Measurements from ENCODE around the gene ZNF516. TPM values are rescaled to one million over a fixed set of nuclear protein-coding genes. Genes with fewer than 3 reads are reported as not detected.
"Not testable (repeated sequence)": the region's sequence is repeated elsewhere in the genome, so short reads cannot be mapped to it uniquely, and the experiment has no call there.

The ZNF516 gene, protein sequence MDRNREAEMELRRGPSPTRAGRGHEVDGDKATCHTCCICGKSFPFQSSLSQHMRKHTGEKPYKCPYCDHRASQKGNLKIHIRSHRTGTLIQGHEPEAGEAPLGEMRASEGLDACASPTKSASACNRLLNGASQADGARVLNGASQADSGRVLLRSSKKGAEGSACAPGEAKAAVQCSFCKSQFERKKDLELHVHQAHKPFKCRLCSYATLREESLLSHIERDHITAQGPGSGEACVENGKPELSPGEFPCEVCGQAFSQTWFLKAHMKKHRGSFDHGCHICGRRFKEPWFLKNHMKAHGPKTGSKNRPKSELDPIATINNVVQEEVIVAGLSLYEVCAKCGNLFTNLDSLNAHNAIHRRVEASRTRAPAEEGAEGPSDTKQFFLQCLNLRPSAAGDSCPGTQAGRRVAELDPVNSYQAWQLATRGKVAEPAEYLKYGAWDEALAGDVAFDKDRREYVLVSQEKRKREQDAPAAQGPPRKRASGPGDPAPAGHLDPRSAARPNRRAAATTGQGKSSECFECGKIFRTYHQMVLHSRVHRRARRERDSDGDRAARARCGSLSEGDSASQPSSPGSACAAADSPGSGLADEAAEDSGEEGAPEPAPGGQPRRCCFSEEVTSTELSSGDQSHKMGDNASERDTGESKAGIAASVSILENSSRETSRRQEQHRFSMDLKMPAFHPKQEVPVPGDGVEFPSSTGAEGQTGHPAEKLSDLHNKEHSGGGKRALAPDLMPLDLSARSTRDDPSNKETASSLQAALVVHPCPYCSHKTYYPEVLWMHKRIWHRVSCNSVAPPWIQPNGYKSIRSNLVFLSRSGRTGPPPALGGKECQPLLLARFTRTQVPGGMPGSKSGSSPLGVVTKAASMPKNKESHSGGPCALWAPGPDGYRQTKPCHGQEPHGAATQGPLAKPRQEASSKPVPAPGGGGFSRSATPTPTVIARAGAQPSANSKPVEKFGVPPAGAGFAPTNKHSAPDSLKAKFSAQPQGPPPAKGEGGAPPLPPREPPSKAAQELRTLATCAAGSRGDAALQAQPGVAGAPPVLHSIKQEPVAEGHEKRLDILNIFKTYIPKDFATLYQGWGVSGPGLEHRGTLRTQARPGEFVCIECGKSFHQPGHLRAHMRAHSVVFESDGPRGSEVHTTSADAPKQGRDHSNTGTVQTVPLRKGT
- total RNA-seq (2014; rRNA removed; shearing (Covaris generic)), result 4.1 and 4.9 TPM in 2 replicates

DNA sequence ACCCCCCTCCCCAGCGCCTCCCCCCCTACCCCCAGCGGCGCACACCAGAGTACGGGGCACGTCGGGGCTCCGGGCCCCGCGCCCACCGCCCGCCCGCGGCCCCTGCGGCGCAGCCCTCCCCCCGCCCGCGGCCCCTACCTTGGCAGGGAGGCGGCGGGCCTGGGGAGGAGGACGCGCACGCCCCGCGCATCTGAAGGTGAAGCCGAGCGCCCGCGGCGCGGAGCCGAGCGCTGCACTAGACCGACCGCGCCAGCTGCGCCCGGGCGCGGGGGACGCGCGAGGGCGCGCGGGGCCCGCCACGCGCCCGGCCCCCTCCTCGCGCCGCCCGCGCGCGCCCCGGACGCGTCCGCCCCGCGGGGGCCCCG, at the start of gene ZNF516:
ZNF516 (minus strand) TSS at position 237 of the 365 bp plus-strand sequence. CDS start 52,188 bp downstream, outside the sequence.
- DNase-seq (ENCODE audit: low read depth), result peak; percentile 26

DNA sequence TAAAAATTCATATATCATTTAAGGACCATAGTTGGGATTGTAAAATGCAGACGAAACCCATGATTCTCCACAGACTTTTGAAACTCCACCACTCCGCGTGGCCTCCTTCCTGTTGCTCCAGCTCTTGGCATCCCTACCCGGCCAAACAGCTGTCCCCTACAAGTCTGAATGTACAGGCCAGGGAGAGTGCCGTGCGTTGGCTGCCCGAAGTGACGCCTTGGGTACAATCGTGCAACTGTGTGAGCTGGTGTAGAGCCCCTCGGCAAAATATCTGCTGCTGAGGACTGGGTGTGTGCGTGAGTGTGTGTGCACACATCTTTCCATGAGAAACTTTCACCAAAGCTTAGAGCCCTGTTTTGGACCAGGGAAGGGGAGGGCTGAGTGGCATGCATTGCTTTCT, 43.8 kb upstream of the ZNF516 start:
- no peak for DNase-seq (ENCODE audit: low read depth)

DNA sequence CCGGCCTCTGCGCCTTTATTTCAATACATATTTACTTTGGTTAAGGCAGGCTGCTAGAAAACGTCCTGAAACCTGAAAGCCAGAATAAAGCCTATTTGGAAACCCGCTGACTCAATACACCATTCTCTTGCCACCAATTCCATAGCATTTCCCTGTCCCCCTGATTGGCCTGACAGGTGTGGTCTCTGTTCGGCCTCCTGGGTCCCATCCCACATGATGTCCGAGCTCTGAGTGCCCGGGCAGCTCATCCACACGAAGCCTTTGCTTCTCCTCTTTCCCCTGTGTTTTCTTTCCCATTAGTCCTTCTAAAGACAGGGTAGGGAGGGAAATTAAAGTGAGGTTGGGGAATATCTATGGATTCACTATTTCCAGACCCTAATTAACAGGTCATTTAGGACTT, 42.6 kb upstream of the ZNF516 start:
- DNase-seq (ENCODE audit: low read depth), result no peak

DNA sequence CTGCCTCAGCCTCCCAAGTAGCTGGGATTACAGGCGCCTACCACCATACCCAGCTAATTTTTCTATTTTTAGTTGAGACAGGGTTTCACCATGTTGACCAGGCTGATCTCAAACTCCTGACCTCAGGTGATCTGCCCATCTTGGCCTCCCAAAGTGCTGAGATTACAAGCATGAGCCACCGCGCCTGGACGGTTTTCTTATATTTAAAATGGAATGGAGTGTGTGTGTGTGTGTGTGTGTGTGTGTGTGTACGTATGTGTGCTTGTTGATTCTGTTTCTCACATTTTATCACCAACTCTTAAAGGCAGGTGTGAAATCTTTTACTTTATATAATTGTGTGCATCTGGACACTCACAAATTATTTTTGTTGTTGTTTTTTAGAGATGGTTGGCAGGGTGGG, 41.6 kb upstream of the ZNF516 start:
- DNase-seq (ENCODE audit: low read depth), result not testable (repeated sequence)

DNA sequence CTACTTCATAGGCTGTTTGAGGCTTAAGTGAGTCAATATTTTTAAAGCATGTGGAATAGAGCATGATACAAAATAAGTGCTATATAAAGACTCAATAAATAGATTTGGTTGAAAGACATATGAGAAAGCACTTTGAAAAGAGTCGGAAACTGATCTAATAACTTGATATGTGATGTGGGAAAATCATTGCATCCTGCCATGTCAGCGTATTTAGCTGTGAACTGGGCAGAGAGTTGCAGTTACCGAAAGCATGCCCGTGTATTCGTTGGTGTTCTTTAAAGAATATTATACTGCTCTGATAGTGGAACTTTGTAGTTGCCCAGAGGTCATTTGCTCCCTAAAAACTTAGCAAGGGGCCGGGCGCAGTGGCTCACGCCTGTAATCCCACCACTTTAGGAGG, 37.8 kb upstream of the ZNF516 start:
- no peak for DNase-seq (ENCODE audit: low read depth)

DNA sequence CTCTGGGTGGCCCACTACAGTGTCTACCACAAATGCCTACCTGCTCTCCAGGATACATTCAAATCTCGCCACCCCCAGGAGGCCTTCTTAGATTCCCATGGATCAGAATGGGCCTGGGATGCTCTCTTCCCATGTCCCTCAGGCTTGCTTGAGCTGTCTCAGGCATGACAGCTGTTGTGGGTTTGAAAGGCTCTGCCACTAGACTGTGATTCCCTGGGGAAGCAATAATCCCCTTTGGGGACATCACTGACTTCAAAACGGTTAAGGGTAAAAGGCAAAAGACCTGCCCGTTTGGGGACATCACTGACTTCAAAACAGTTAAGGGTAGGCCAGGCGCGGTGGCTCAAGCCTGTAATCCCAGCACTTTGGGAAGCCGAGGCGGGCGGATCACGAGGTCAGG, 35.8 kb upstream of the ZNF516 start:
- DNase-seq (ENCODE audit: low read depth), result no peak

DNA sequence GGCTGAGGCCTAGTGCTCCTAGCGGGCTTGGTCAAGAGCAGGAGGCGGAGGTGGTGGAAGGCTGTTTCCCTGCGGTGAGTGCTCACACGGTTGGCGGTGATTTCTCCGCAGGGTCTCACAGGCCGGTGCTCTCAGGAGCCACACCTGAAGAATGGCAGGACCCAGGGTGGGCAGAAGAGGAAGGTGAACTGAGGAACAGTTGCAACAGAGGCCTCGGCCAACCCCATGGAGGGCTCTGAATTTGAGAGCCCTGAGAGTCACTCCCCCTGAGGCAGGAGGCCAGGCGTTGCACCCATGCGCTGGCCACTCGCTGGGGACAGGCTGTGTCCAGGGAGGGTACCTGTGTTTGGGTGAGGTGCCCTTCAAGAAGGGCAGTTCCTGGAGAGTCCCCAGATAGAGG, 35.3 kb upstream of the ZNF516 start:
- no peak for DNase-seq (ENCODE audit: low read depth)

DNA sequence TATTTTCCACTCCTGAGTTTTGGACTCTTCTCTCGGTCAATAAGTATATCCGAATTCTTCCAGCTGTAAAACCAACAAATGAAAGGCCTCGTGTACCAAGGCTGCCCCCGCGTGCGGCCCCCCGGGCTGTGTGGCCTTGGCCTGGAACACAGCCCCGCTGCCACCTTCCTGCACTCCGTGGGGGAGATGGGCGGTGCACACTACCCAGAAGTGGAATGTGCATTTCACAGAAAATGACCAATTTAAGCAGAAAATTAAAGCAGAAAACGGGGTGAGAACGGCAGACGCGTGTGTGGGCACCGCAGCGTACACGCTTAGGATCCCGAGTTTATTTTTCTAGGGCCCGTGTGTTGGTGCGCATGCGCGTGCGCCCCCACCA, 34.4 kb upstream of the ZNF516 start:
- no peak for DNase-seq (ENCODE audit: low read depth)

DNA sequence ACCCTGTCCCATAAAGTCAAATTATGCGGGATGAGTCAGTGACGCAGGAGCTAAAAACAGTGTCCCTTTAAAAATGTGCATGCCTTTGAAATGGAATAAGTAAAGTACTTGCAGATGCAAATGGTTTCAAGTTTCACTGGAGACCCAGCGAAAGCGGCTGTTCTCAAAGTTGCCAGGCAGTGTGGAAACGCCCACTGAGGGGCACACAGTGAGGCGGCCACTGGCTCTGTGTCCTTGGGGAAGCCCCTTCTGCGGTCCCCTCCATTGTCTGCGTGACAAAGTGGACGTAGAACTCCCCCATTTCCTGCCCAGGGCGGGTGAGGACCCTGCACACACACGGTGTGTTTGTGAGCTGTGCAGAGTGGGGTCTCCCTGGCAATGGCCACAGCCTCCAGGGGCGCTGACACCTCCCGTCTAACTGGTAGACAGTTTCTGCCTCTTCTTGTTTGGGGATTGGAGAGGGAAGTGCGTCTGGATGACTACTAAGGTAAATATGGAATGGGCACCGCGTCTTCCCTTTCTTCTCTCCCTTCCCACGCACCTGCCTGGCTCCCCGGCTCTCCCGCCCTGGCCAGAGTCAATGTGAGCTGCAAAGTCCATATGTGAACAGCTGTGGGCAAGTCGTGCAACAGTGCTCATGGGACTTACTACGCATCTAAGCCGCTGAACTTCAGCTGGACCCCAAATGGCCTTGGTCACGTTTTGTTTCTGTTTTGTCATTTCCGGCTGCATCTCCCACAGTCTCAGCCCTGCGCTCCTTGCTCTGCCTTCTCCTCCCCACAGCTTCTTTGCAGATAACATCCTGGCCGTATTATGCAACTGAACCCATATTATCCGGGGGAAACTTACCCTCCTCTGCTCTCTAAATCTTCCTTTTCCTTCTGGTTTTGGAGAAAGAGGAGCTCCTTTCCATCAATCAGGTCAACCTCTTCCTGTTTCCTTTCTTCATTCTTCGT, 33.7 kb upstream of the ZNF516 start:
- peak; percentile 52 for DNase-seq (ENCODE audit: low read depth)

DNA sequence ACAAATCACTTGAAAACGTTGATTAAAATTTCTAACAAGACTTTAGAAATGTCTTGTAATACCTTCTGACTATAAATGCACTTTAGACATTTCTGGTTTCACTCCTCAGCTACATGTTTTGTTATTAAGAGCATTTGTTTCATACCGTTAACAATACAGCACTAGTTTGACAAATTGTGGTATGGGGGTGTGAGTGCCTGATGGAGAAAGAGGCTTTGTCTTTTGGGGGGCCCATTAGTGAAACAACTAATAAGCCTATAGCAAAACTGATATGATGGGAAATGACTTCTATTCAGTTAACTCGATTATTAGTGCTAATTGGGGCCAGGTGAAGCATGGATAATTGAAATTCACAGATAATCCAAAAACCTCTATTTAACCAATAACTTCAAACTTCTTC, 30.9 kb upstream of the ZNF516 start:
- no peak for DNase-seq (ENCODE audit: low read depth)

DNA sequence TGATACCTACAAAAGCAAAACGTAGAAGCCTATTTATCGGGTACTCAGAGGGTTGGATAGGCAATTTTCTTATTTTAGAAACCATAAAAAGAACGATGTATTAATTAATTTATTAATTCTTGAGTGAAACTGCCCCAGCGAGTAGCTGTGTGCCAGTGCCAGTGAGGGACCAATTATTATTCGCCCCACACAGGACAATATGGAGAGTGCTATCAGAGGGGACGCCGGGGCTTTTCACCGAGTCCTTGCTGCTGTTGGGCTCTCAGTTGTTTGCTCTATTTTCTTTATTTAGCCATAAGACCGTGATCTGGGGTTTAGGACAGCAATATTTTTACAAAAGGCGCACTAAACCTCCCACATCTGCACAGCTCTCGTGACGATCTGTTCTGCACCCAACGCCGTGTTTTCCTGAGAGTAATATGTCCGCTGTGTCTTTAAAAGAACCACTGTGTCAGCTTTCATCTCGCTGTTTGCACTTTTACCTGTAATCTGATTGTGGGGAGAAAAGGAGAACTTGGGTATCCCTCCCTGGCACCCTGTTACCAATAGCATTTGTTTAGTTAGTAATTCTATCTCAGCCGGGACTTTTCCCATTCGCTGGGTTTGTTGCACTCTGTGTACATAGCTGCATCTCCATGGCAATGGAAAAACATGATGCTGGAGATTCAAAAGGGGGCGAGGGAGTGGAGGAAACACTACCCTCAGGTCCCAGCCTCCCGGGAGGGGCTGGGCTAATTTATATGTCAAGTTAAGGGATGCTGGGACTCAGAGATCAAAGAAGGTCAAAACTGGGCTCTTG, 30.1 kb upstream of the ZNF516 start:
- DNase-seq (ENCODE audit: low read depth), result peak; percentile 63

DNA sequence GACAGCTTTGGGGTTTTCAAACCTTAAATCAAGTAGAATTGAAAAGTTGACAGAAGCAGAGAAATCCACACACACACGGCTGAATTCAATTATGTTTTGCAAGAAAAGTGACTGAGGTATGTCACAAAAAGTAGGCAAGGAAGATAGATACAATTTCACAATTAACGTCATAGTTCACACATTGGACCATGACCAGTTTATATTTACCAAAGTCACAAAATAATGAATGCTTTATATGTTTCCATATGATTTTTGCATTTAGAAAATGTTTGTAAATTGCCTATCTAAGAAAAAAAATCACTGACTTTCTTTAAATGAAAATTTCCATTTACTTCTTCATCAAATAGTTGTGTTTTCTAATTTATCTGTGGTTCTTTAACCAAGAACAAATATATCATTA, 29.4 kb upstream of the ZNF516 start:
- DNase-seq (ENCODE audit: low read depth), result no peak

DNA sequence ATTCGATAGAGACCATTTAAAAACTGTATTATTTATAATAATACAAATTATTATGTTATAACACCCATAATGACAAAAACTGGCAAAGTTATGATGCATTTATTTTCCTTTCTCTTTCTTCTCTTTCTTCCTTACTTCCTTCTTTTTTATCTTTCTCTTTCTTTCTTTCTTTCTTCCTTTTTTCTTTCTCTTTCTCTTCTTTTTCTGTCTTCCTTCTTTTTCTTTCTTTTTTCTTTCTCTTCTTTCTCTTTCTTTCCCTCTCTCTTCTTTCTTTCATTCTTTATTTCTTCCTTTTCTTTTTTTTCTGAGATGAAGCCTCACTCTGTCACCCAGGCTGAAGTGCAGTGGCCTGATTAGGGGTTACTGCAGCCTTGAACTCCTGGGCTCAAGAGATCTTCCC, 27.5 kb upstream of the ZNF516 start:
- DNase-seq (ENCODE audit: low read depth), result no peak

DNA sequence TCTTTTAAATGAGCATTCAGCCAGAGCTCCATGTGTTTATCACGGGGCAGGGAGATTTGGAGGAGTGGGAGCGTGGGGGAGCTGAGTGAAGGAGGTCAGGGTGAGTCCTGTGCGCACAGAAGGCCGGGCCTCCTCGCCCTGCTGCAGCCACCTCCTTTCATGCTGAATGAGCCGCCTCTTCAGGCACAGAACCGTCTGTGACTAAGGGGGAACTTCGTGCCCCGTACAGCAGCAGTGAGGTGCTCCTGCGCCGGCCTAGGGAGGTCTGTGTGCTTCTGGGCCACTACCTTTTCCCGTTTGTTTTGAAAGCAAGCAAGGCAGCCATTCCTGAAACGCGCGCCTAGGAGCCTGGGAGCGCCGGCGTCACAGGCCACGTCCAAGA, 27.1 kb upstream of the ZNF516 start:
- no peak for DNase-seq (ENCODE audit: low read depth)

DNA sequence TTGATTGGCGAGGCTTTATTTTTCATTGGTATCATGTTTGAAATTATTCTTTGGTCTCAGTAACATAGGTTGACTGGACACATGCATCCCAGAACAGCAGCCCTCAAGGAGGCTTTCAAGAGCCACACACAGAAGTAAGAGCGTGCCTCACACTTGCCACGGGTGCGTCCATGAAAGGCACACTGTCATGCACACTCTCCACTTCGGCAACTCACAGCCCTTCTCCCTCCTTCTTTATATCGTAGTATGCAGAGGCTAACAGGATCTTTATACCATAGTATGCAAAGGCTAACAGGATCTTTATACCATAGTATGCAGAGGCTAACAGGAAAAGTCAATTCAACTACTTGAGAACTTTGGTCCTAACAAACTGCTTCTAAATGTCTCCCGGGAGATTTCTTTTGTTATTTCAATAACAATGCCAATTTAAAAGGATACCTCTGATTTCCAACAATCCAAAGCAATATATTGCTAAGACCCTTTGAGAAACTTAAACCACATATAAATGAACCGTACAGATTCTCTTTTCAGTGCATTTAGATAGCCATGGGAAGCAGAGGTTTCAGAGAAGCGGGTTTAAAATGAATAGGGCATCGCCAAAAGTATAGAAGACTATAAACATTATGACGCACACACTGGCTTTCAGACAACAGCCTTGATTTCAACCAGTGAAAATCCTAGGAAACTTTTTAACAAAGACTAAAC, 26.5 kb upstream of the ZNF516 start:
- DNase-seq (ENCODE audit: low read depth), result no peak

DNA sequence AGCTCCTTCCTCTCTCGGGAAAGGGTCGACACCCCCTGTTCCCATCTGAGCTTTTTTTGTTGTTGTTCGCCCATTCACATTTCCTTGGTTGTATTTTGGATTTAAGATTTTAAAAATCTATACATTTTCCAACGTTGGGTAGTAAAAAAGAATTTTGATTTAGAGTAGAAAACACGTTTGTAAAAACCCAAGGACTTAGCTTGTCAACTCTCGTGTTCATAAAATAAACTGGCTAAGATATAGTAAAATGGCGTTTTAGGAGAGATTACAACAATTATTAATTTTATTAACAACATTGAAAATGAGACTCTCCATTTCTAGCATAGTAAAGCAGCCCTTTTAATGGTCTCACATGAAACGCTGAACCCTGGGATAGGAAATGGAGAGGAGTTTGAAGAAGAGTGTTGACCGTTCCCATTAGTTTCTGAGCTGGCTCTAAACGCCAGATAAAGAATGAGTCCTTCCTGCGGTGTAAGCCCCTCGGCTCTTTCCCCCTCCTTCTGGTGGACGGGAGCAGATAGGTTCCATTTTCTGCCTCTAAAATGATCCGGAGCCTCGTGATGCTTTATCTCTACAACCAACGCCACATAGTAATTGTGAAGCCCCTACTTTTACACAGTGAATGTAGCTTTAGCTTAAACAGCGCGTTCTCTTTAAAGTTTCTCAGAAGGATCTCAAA, 24.0 kb upstream of the ZNF516 start:
- no peak for DNase-seq (ENCODE audit: low read depth)

DNA sequence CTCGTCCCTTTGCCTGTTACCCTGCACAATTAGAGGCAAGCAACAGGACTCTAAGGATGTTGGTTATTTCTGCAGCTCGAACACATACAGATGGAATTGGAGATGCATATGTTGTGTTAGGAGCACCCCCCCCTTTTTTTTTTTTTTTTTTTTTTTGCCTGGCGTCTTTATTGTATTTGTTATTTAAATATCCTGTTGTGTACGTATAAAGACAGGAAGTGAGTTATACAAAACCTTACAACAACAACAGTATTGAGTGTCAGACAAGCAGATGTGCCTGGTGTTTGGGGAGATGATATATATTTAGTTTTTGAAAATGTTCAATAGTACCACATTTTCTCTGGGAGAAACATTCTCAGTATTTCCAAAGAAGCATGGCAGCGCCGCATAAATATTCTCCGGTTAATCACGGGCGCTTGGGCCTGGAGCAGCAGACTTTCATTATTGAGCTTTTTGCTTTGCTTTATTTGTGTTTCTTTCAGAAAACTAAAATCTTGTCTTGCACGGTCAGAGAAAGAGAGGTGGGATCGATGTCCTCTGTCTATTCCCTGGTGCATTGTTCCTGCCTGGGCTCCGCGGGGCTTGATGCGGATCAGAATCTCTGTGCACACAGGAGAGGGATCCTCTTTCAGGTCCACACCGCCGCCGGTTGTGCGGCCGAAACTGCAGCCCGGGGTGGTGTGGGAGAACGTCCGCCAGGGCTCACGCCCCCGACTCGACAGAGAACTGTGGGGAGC, 23.2 kb upstream of the ZNF516 start:
- no peak for DNase-seq (ENCODE audit: low read depth)

DNA sequence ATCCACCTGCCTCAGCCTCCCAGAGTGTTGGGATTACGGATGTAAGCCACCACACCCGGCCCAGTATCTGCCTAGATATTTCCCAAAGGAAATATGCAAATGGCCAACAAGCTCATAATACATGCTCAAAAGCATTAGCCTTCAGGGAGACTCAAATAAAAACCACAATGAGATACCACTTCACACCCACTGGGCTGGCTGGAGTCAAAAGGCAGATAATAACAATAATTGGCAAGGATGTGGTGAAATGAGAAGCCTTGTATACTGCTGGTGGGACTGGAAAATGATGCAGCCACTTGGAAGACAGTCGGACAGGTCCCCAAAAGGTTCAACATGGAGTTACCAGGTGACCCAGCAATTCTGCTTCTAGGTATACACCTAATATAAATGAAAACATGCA, 20.5 kb upstream of the ZNF516 start:
- DNase-seq (ENCODE audit: low read depth), result no peak

DNA sequence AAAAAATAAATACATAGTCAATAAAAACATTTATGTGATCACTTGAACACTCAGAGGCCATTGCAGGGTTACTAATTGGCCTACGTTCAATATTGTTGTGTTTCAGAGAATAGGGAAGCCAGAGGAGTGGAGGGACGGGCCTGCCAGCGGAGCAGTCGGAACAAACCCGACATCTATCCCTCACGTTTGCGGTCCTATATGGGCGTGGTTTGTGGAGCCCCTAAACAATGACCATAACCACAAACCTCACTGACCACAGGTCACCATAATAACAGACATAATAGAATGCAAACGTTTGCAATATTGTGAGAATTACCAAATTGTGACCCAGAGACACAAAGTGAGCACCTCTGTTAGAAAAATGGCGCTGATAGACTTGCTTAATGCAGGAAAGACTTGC, 19.5 kb upstream of the ZNF516 start:
- DNase-seq (ENCODE audit: low read depth), result no peak

Data from RPMI7951 (cell line).